COLO829 (cell line): Measurements from ENCODE around the gene PHGDH.

Experiments
- DNase-seq: peaks from one replicate; pipeline ENCODE4 v3.0.0; 2012; ENCODE audit warnings: low spot score

Gene PHGDH

DNA sequence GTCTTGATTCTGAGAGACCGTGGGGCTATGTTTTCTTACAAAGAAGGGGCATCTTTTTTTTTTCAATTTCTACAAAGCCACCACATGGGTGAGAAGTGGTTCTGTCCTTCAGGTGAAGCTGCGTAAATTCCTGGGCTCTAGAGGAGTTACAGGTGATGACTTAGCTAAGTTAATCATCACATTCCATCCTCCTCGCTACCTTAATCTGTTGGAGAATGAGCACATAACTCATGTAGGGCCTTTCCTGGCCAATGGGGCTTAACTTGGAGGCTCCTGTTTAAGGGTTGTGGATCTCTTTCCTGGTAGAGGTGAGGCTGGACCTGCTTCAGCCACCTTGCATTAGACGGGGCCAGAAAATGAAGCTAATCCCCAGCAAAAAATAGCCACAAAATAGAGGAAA is 79.6 kb downstream of the PHGDH start:
- DNase-seq: no peak
